Coronary artery (tissue), 2 donors: ENCODE data around the gene PPP3CA.
"Not testable (repeated sequence)": the region's sequence is repeated elsewhere in the genome, so short reads cannot be mapped to it uniquely, and the experiment has no call there.

Experiments
- DNase-seq: peaks from one replicate; pipeline ENCODE4 v3.0.0-alpha.2; 2017; ENCODE audit warnings: low spot score
- H3K27ac ChIP-seq, 2 donors: fragments of 200-600 bp; sonication (generic); one replicate each; pipeline ENCODE4 v1.5.1; 2016 to 2019
- H3K4me3 ChIP-seq: fragments of 200-600 bp; sonication (generic); 2 replicates; pipeline ENCODE4 v1.5.1; 2016; ENCODE audit warnings: mild to moderate bottlenecking, moderate library complexity
- TF ChIP-seq, protein P1 (sequence below): fragments of 200-600 bp; sonication (generic); IDR thresholded peaks from one replicate; pipeline ENCODE4 v1.5.1; 2019; ENCODE audit warnings: antibody characterized with exemption

Gene PPP3CA

DNA sequence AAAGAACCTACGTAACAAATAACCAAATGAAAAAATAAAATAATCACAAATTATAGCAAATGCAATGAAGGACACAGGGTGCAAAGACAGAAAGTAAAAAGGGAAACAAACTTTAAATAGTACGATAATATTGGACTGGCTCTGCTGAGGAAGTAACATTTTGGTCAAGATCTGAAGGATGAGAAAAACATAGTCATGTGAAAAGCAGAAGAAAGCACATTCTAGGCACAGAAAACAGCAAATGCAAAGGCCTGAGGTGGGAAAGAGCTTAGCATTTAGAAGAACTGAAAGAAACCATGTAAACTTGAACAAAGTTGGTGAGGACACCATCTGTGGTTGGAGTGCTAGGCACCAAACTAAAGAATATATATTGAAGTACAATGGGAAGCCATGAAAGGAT is 111.2 kb downstream of the PPP3CA start:
- no peak overlapping the region for H3K27ac ChIP-seq
- H3K4me3 ChIP-seq = no peak overlapping the region
- TF ChIP-seq, protein P1, sequence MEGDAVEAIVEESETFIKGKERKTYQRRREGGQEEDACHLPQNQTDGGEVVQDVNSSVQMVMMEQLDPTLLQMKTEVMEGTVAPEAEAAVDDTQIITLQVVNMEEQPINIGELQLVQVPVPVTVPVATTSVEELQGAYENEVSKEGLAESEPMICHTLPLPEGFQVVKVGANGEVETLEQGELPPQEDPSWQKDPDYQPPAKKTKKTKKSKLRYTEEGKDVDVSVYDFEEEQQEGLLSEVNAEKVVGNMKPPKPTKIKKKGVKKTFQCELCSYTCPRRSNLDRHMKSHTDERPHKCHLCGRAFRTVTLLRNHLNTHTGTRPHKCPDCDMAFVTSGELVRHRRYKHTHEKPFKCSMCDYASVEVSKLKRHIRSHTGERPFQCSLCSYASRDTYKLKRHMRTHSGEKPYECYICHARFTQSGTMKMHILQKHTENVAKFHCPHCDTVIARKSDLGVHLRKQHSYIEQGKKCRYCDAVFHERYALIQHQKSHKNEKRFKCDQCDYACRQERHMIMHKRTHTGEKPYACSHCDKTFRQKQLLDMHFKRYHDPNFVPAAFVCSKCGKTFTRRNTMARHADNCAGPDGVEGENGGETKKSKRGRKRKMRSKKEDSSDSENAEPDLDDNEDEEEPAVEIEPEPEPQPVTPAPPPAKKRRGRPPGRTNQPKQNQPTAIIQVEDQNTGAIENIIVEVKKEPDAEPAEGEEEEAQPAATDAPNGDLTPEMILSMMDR = no peak
- no peak for DNase-seq

DNA sequence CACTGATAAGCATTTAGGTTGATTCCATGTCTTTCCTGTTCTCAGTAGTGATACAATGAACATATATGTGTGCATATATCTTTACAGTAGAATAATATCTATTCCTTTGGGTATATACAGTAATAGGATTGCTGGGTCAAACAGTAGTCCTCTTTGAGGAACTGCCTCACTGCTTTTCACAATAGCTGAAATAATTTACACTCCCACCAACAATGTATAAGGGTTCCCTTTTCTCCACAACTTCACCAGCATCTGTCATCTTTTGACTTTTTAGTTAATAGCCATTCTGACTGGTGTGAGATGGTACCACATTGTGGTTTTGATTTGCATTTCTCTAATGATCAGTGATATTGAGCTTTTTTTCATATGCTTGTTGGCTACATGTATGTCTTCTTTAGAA is 113.2 kb downstream of the PPP3CA start:
- not testable (repeated sequence) for DNase-seq, H3K4me3 ChIP-seq, H3K27ac ChIP-seq

- TF ChIP-seq, protein P1 = no peak
- no peak overlapping the region for H3K27ac ChIP-seq
- H3K4me3 ChIP-seq = no peak overlapping the region
- no peak for DNase-seq
These were observed 115.1 kb downstream of the PPP3CA start for GRCh38 chr4:101232074-101232776.

DNA sequence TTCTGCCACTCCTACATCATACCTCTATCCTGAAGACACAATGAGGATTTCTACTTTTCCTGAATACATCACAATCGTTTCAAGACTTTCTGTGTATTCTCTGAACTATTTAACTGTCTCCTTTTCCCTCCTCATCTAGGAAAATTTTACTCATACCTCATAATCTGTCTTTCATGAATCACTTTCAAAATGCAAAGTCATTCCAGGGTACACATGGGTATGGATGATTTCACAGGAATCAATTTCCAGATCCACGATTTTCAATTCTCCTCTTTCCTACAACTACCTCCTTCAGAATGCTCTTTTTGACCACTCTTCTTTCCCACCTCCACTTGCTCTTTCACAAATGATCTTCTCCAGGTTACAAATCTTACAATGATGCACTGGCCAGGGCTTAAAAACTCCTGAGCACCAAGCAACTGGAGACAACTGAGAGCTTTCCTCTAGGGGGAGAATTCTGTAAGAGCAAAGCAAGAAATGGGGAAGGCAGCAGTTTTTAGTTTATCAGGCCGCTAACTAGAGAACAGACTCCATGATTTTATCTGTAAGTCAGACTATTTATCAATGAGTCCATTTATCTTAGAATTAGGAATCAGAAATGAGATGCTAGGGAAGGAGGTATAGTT is 116.4 kb downstream of the PPP3CA start:
- Histone ChIP-seq H3K27ac (no peak overlapping the region), H3K4me3 (no peak overlapping the region)
- no peak for DNase-seq
- TF ChIP-seq, protein P1 = no peak

GRCh38 chr4:101229116-101229515 is 118.2 kb downstream of the PPP3CA start:
- no peak for DNase-seq
- TF ChIP-seq, protein P1 = no peak
- H3K27ac ChIP-seq = no peak overlapping the region
- H3K4me3 ChIP-seq = no peak overlapping the region

GRCh38 chr4:101227715-101228114 is 119.6 kb downstream of the PPP3CA start:
- DNase-seq = no peak
- no peak overlapping the region for H3K27ac ChIP-seq
- H3K4me3 ChIP-seq = no peak overlapping the region
- TF ChIP-seq, protein P1 = no peak

- Histone ChIP-seq H3K27ac (no peak overlapping the region), H3K4me3 (no peak overlapping the region)
- TF ChIP-seq, protein P1 = no peak
- DNase-seq = no peak
These were observed 122.7 kb downstream of the PPP3CA start for GRCh38 chr4:101224358-101225218.
